ENCODE measurements around the gene JAGN1. TPM values are rescaled to one million over a fixed set of nuclear protein-coding genes. Genes with fewer than 3 reads are reported as not detected.
"Not testable (repeated sequence)": the region's sequence is repeated elsewhere in the genome, so short reads cannot be mapped to it uniquely, and the experiment has no call there.

JAGN1 gene
- total RNA-seq, 1 donor from 2014 or later = 32.7 TPM

DNA sequence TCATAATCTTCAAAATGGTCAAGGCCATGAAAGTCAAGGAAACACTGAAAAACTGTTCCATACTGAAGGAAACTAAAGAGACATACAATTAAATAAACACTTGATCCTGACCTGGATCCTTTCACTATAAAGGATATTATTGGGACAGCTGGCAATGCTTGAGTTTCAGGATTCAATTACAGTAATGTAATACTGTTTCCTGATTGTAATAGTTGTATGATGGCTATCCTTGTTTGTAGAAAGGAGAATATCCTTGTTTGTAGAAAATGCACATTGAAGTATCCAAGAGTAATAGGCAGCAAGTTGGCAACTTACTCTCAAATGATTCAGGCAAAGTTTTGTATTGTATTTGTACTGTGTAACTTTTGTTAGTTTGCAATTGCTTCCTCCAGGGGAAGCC is 15.0 kb upstream of the JAGN1 start:
- Mint-ChIP-seq H3K36me3 (no peaks in the 10 kb centered on the region), H3K4me1 (no peaks in the 10 kb centered on the region), H3K9me3 (no peaks in the 10 kb centered on the region), H3K27me3 (ENCODE audit: insufficient read depth, low read depth) (peaks cover 4% of the 10 kb centered on the region), H3K4me3 (no peak overlapping the region), H3K27ac (no peak overlapping the region)
- Histone ChIP-seq H4K20me1 (ENCODE audit: low read depth) (no peaks in the 10 kb centered on the region), H3K9me3 (ENCODE audit: low read depth) (no peaks in the 10 kb centered on the region), H2AFZ (replicated peaks) (no peak overlapping the region), H3K79me2 (ENCODE audit: low read depth) (no peaks in the 10 kb centered on the region), H3K36me3 (no peaks in the 10 kb centered on the region), H3K27ac (no peak overlapping the region), H3K27me3 (no peaks in the 10 kb centered on the region), H3K4me2 (no peak overlapping the region), H3K4me1 (no peaks in the 10 kb centered on the region), H3K4me3 (no peak overlapping the region), H3K9ac (no peak overlapping the region), H3F3A (ENCODE audit: low read depth) (no peaks in the 10 kb centered on the region)
- no peak for DNase-seq (ENCODE audit: low spot score)
- TF ChIP-seq, protein P1, sequence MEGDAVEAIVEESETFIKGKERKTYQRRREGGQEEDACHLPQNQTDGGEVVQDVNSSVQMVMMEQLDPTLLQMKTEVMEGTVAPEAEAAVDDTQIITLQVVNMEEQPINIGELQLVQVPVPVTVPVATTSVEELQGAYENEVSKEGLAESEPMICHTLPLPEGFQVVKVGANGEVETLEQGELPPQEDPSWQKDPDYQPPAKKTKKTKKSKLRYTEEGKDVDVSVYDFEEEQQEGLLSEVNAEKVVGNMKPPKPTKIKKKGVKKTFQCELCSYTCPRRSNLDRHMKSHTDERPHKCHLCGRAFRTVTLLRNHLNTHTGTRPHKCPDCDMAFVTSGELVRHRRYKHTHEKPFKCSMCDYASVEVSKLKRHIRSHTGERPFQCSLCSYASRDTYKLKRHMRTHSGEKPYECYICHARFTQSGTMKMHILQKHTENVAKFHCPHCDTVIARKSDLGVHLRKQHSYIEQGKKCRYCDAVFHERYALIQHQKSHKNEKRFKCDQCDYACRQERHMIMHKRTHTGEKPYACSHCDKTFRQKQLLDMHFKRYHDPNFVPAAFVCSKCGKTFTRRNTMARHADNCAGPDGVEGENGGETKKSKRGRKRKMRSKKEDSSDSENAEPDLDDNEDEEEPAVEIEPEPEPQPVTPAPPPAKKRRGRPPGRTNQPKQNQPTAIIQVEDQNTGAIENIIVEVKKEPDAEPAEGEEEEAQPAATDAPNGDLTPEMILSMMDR (IDR thresholded peaks at IDR 0.05) = no peak
- TF ChIP-seq EZH2 (IDR thresholded peaks at IDR 0.05) (no peak), EZH2phosphoT487 (IDR thresholded peaks at IDR 0.05) (no peak)

DNA sequence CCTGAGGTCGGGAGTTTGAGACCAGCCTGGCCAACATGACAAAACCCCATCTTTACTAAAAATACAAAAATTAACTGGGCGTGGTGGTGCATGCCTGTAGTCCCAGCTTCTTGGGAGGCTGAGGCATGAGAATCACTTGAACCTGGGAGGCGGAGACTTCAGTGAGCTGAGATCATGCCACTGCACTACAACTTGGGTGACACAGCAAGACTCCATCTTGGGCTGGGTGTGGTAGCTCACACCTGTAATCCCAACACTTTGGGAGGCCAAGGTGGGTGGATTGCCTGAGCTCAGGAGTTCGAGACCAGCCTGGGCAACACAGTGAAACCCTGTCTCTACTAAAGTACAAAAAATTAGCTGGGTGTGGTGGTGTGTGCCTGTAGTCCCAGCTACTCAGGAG is 14.2 kb upstream of the JAGN1 start:
- H3K9me3 Mint-ChIP-seq = not testable (repeated sequence)

DNA sequence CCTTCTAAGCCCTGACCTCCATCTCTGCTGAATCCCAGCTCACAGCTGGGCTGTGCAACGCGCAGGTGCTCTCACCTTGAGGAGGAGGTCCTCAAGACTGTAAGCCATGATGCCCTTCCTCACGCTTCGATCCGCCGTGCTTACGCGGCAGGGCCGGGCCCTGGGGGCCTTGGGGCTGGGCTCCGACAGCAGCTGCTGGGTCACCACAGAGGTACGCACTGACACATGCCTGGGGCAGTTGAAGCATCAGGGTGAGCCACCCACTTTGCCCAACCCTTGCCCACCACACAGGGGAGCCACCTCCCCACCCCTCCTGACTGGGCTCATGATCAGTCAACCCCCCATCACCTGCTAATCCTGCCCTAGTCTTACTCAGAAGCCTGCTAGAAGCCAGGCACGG is 13.4 kb upstream of the JAGN1 start:
- Histone ChIP-seq H3K9me3 (ENCODE audit: low read depth) (no peaks in the 10 kb centered on the region), H2AFZ (replicated peaks) (no peak overlapping the region), H4K20me1 (ENCODE audit: low read depth) (no peaks in the 10 kb centered on the region), H3K27ac (no peak overlapping the region), H3K79me2 (ENCODE audit: low read depth) (no peaks in the 10 kb centered on the region), H3K4me1 (no peaks in the 10 kb centered on the region), H3K4me2 (no peak overlapping the region), H3F3A (ENCODE audit: low read depth) (no peaks in the 10 kb centered on the region), H3K4me3 (no peak overlapping the region), H3K27me3 (no peaks in the 10 kb centered on the region), H3K9ac (no peak overlapping the region), H3K36me3 (no peaks in the 10 kb centered on the region)
- Mint-ChIP-seq H3K27me3 (ENCODE audit: insufficient read depth, low read depth) (peaks cover 4% of the 10 kb centered on the region), H3K36me3 (no peaks in the 10 kb centered on the region), H3K4me3 (no peak overlapping the region), H3K9me3 (peaks cover 2% of the 10 kb centered on the region), H3K4me1 (no peaks in the 10 kb centered on the region), H3K27ac (no peak overlapping the region)
- TF ChIP-seq, protein P1 (IDR thresholded peaks at IDR 0.05) = no peak
- no peak for TF ChIP-seq EZH2 (IDR thresholded peaks at IDR 0.05)
- TF ChIP-seq EZH2phosphoT487 (IDR thresholded peaks at IDR 0.05) = no peak
- DNase-seq (ENCODE audit: low spot score) = no peak

More for the DNA sequence above, 14.2 kb upstream of the JAGN1 start:
- H3K4me1 Mint-ChIP-seq; H3K27me3 ChIP-seq; H3K9ac ChIP-seq; H3F3A ChIP-seq (ENCODE audit: low read depth); H3K4me2 ChIP-seq; H3K4me1 ChIP-seq; H3K27me3 Mint-ChIP-seq (ENCODE audit: insufficient read depth, low read depth); H3K36me3 Mint-ChIP-seq; H4K20me1 ChIP-seq (ENCODE audit: low read depth); H3K36me3 ChIP-seq; H2AFZ ChIP-seq (replicated peaks); H3K4me3 ChIP-seq; H3K4me3 Mint-ChIP-seq; H3K27ac Mint-ChIP-seq; H3K27ac ChIP-seq; DNase-seq (ENCODE audit: low spot score); H3K79me2 ChIP-seq (ENCODE audit: low read depth); H3K9me3 ChIP-seq (ENCODE audit: low read depth): not testable (repeated sequence)

DNA sequence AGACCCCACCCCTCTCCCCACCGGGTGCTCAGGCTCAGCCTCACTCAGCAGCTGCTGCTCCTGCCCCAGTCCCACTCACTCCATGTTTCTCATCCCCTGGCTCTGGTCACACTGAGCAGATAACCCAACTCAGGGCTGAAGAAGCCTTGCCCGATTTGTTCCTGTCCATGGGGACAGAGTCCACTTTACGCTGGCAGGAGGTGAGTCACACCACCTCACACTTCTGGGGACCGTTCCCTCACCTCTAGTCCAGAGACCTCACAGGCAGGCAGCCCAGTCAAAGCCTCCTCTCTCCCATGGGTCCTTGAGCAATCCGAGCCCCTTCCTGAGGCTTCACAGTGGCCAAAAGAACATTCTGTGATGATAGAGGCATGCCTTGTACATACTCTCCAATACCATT is 11.7 kb upstream of the JAGN1 start:
- H3K27me3 Mint-ChIP-seq (ENCODE audit: insufficient read depth, low read depth) = peaks cover 4% of the 10 kb centered on the region
- no peaks in the 10 kb centered on the region for H3K36me3 Mint-ChIP-seq
- DNase-seq (ENCODE audit: low spot score) = no peak
- Histone ChIP-seq H3K4me3 (no peak overlapping the region), H3K9me3 (ENCODE audit: low read depth) (no peaks in the 10 kb centered on the region), H2AFZ (replicated peaks) (no peak overlapping the region), H3K27ac (no peak overlapping the region), H4K20me1 (ENCODE audit: low read depth) (no peaks in the 10 kb centered on the region), H3F3A (ENCODE audit: low read depth) (no peaks in the 10 kb centered on the region), H3K4me2 (no peak overlapping the region), H3K9ac (no peak overlapping the region), H3K4me1 (no peaks in the 10 kb centered on the region), H3K36me3 (no peaks in the 10 kb centered on the region), H3K79me2 (ENCODE audit: low read depth) (no peaks in the 10 kb centered on the region), H3K27me3 (no peaks in the 10 kb centered on the region)
- peaks cover 2% of the 10 kb centered on the region for H3K9me3 Mint-ChIP-seq
- no peak for TF ChIP-seq EZH2phosphoT487 (IDR thresholded peaks at IDR 0.05)
- TF ChIP-seq EZH2 (IDR thresholded peaks at IDR 0.05) = no peak
- TF ChIP-seq, protein P1 (IDR thresholded peaks at IDR 0.05) = no peak
- no peak overlapping the region for H3K27ac Mint-ChIP-seq
- H3K4me3 Mint-ChIP-seq = no peak overlapping the region
- no peaks in the 10 kb centered on the region for H3K4me1 Mint-ChIP-seq
